GM12892 (cell line): ENCODE data around the gene TMCC2.

Source experiments
- DNase-seq: peaks from one replicate; pipeline ENCODE4 v3.0.0; 2011; ENCODE audit not compliant: insufficient read length
- FAIRE-seq: peaks from 2 replicates; lab custom pipeline; 2011; peaks lifted over from hg19 to GRCh38; lab: Jason Lieb, UNC
- POLR2A ChIP-seq: IDR thresholded peaks from 2 replicates; pipeline ENCODE4 v1.6.1; 2011; ENCODE audit warnings: low read depth, low read length, control low read depth
- POLR2AphosphoS5 ChIP-seq: IDR thresholded peaks from 2 replicates; pipeline ENCODE4 v1.6.1; 2011; ENCODE audit warnings: low read depth, low read length, control low read depth
- TAF1 ChIP-seq: IDR thresholded peaks from 2 replicates; pipeline ENCODE4 v1.6.1; 2011; ENCODE audit warnings: low read depth, mild to moderate bottlenecking, control low read depth, low read length, borderline replicate concordance

Gene TMCC2

GRCh38 chr1:205246351-205247119 is 18.8 kb downstream of the TMCC2 start:
- DNase-seq = no peak
- TF ChIP-seq TAF1 (no peak), POLR2AphosphoS5 (no peak), POLR2A (no peak)
- FAIRE-seq = no peak

GRCh38 chr1:205247130-205247921 is 19.6 kb downstream of the TMCC2 start:
- TF ChIP-seq POLR2A (no peak), POLR2AphosphoS5 (no peak), TAF1 (no peak)
- FAIRE-seq = peak; percentile 58
- DNase-seq = no peak

GRCh38 chr1:205248793-205249601 is 21.3 kb downstream of the TMCC2 start:
- TF ChIP-seq TAF1 = no peak
- TF ChIP-seq POLR2A = no peak
- TF ChIP-seq POLR2AphosphoS5 = no peak
- DNase-seq (no peak), FAIRE-seq (no peak)

GRCh38 chr1:205249651-205250050 is 21.9 kb downstream of the TMCC2 start:
- FAIRE-seq (no peak), DNase-seq (no peak)
- TF ChIP-seq POLR2A (no peak), TAF1 (no peak), POLR2AphosphoS5 (no peak)

- FAIRE-seq = no peak
These were observed 23.0 kb downstream of the TMCC2 start for GRCh38 chr1:205250699-205251098.

GRCh38 chr1:205251576-205251975 is 23.8 kb downstream of the TMCC2 start:
- TF ChIP-seq TAF1 (no peak), POLR2A (no peak), POLR2AphosphoS5 (no peak)
- no peak for DNase-seq
- no peak for FAIRE-seq

More at GRCh38 chr1:205250699-205251098, 23.0 kb downstream of the TMCC2 start:
- TF ChIP-seq POLR2AphosphoS5 (no peak), TAF1 (no peak), POLR2A (no peak)
- no peak for DNase-seq

- peak; percentile 86 for FAIRE-seq
- DNase-seq = peak; percentile 65
- no peak for TF ChIP-seq POLR2A
- TF ChIP-seq TAF1 = no peak
- no peak for TF ChIP-seq POLR2AphosphoS5
These were observed 28.4 kb downstream of the TMCC2 start for GRCh38 chr1:205255941-205256780.

GRCh38 chr1:205256951-205257625 is 29.3 kb downstream of the TMCC2 start:
- TF ChIP-seq TAF1 = no peak
- TF ChIP-seq POLR2AphosphoS5 = no peak
- no peak for TF ChIP-seq POLR2A
- FAIRE-seq (no peak), DNase-seq (no peak)

GRCh38 chr1:205257735-205258134 is 30.0 kb downstream of the TMCC2 start:
- FAIRE-seq (no peak), DNase-seq (no peak)

GRCh38 chr1:205258261-205258691 is 30.5 kb downstream of the TMCC2 start:
- FAIRE-seq (no peak), DNase-seq (no peak)
- TF ChIP-seq POLR2A (no peak), TAF1 (no peak)

More at GRCh38 chr1:205257735-205258134, 30.0 kb downstream of the TMCC2 start:
- TF ChIP-seq POLR2A = no peak
- TF ChIP-seq POLR2AphosphoS5 = no peak
- TF ChIP-seq TAF1 = no peak

GRCh38 chr1:205258719-205259118 is 31.0 kb downstream of the TMCC2 start:
- no peak for TF ChIP-seq TAF1
- no peak for DNase-seq
- FAIRE-seq = no peak
